GM12875 (cell line): Measurements from ENCODE around the gene RBM17.

Experiments
- H3K4me3 ChIP-seq: one replicate; pipeline ENCODE4 v1.5.1; 2011; ENCODE audit warnings: low read depth, low read length, control low read depth
- CTCF ChIP-seq: IDR thresholded peaks from 2 replicates; pipeline ENCODE4 v1.5.1; 2011; ENCODE audit warnings: low read depth, mild to moderate bottlenecking, control low read depth, inconsistent platforms, low read length, moderate library complexity, borderline replicate concordance; ENCODE audit not compliant: insufficient read depth

Gene RBM17

GRCh38 chr10:6133331-6134098, 44.7 kb downstream of the RBM17 start:
- no peak overlapping the region for H3K4me3 ChIP-seq
- no peak for TF ChIP-seq CTCF

DNA sequence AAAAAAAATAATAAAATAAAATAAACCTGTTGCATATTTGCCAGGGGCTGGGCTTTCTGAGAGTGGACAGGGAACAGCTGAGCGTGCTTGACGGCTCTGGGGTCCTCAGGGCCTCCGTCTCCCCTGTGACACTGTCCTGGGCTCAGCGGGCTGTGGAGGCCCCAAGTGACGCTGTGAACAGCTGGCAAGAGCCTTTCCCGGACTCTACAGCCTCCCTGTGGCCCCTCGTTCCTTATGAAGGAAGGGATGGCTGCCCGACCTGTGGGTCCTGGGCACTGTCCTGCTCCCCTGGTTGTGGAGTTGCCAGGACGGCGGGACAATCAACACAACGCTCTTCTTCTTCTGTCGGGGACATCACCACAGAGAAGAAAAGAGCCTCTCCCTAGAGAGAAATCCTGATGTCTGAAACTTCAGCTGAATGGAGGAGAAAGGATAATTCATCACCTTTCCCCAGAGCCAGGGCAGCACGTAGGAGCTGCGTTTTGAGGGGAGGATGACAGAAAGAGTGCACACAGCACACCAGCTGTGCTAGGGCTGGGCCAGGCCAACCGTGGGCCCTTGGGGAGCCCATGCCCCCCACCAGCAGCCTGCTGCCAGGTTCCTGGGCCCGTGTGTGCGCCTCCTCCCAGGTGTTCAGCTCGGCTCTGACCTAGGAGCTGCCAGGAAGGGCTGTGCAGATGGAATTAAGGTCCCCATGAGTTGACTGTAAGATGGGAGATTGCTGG, 45.4 kb downstream of the RBM17 start:
- TF ChIP-seq CTCF, result no peak
- no peak overlapping the region for H3K4me3 ChIP-seq

DNA sequence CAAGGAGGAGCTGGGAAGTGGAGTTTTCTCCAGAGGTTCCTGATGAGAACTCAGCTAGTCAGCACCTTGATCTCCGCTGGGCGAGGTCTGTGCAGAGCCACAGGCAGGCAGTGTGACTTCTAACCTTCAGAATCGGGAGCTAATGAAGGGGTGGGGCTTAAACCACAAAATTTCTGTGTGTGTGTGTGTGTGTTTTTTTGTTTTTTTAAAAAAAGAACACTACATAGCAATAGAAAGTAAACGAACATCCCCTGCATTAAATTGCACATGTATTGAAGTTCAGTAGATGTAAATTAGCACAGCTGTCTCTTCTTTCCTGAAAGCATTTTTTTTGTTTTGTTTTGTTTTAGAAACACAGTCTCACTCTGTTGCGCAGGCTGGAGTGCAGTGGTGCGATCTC, 46.2 kb downstream of the RBM17 start:
- no peak overlapping the region for H3K4me3 ChIP-seq
- no peak for TF ChIP-seq CTCF

DNA sequence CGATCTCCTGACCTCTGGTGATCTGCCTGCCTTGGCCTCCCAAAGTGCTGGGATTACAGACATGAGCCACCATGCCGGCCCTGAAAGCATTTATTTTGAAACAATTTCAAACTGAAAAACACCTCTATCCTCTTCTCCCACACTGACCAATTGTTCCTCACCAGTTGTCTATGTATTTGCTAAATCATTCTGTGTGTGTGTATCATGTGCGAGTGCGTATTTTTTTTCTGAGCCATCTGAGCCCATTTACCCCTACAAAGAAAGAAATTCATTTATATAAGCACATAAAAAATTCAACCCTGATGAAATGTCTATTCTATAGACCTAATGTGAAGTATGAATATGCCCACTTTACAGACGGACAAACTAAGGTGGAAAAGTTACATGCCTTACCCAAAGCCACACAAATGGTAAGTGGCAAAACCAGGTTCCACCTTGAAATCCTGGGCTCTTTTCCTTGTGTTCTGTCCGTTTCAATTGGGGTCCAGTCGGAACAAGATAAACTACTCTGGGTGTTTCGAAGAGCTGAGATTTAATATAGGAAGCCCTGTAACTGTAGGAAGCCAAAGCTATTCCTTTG, 46.8 kb downstream of the RBM17 start:
- no peak overlapping the region for H3K4me3 ChIP-seq
- no peak for TF ChIP-seq CTCF

DNA sequence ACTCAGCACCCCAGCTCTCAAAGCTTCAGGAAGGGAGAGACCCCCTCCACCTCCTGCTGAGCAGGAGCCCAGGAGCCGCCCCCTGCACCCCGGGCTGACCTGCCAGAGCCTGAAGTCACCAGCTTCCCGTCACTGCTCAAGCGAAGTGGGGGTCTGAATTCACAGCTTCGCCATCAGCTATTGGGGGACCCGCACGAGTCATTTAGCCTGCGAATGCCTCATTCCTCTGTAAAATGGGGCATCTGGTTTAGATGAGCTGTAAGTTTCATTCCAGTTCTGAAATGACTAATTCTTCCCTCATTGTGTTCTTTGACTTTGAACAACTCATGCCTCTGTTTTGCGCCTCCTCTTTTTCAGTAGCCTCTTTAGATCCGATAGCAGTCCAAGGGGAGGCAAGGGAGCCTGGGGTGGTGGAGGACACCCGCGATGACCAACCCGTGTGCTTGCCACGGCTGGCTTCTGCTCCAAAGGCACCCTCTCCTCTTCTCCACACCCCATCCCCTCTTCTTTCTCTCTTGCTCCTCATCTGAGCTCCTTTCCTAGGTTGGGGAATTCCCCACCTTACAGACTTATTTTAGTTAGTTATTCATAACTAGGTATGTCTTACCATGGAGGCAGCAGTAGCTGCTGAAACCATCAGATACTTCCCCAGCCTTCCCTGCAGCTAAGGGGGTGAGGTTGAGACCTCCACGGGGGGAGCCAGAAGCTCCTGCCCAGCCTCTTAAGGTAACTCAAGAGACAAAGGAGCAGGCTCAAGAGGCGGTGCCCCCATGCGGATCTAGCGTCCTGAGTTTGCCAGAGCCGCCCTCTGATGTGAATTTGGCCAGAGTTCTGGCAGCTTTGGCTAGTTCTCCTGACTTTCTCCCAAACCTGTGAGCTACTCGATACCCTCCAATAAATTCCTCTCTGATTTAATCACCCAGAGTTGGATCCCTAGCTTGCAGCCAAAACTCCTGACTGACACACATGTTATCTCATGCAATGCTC, 47.7 kb downstream of the RBM17 start:
- H3K4me3 ChIP-seq, result no peak overlapping the region
- 0 out of 2 replicates have a peak, but pooled peaks have one; percentile 1 for TF ChIP-seq CTCF

GRCh38 chr10:6138456-6138855, 49.6 kb downstream of the RBM17 start:
- no peak overlapping the region for H3K4me3 ChIP-seq
- TF ChIP-seq CTCF, result no peak
